Measurements from ENCODE around the gene TXNL4B.
"Not testable (repeated sequence)": the region's sequence is repeated elsewhere in the genome, so short reads cannot be mapped to it uniquely, and the experiment has no call there.

The TXNL4B gene

DNA sequence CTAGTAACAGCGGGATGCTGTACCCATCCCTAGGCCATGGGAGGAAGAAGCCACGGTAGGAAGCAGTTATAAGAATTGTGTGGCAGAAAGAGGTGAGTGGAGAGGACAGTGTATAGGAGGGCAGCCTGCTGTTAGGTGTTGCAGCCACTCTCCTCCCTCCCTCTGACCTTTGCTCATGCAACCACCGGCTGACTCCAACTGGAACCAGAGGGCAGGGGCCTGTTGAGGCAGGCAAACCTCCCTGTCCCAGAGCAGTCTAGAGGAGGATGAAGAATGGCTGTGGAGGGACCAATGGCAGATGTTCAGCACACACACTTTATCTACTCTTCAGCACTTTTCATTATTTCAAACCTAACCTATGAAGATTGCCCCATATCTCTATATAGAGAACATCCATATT is 2.2 kb downstream of the TXNL4B start:
- no peak for DNase-seq (ENCODE audit: insufficient read length, low spot score)
- TF ChIP-seq SPI1 (IDR thresholded peaks at IDR 0.05; ENCODE audit: low read depth, low read length), result no peak
- no peak for TF ChIP-seq POLR2AphosphoS5 (IDR thresholded peaks at IDR 0.05; ENCODE audit: low read depth, low read length)
- no peak for TF ChIP-seq TAF1 (IDR thresholded peaks at IDR 0.05; ENCODE audit: low read depth, low read length)
- no peak for TF ChIP-seq PAX5 (IDR thresholded peaks at IDR 0.05; ENCODE audit: insufficient read depth, low read length, severe bottlenecking)
- no peak for TF ChIP-seq POU2F2 (IDR thresholded peaks at IDR 0.05; ENCODE audit: low read depth, low read length)
- TF ChIP-seq POLR2A (IDR thresholded peaks at IDR 0.05; ENCODE audit: low read depth, low read length), result no peak
- no peak for FAIRE-seq

DNA sequence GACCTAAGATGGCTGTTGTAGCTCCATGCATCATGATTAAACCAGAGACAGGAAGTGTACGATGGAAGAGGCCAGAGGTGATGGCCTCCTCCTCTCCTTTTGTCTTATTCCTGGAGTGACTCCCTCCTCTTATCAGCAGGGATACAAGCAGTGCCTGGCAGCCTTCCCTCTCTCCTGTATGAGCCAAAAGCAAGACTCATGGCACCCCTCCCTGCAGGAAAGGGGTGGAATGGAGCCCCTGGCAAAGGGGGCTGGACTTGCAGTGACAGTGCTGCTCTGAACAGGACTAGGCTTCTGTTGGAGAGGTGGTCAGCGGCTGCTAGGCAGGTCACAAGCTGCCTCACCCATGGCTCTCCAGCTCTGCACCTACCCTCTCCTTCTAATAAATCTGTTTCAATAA is 8.4 kb downstream of the TXNL4B start:
- no peak for TF ChIP-seq SPI1 (IDR thresholded peaks at IDR 0.05; ENCODE audit: low read depth, low read length)

DNA sequence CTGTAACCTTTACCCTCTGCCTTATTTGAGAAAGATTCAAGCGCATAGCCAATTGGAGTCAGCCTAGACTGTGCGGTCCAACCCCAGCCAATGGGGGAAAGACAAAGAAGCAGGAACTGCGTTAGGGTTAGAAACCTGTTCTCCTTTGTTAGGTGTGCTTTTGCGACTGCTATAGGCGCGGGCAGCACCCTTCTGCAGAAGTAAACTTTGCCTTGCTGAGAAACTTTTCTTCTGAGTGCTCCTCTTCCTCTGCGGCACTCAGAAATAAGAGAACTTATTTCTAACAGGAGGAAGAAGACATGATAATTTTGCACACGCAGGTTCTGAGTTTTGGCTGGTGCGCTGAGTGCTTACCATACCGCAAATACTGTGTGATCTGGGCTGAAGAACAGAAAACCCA is 9.0 kb downstream of the TXNL4B start:
- no peak for FAIRE-seq
- no peak for DNase-seq (ENCODE audit: insufficient read length, low spot score)
- TF ChIP-seq POU2F2 (IDR thresholded peaks at IDR 0.05; ENCODE audit: low read depth, low read length) (no peak), TAF1 (IDR thresholded peaks at IDR 0.05; ENCODE audit: low read depth, low read length) (no peak), POLR2A (IDR thresholded peaks at IDR 0.05; ENCODE audit: low read depth, low read length) (no peak), POLR2AphosphoS5 (IDR thresholded peaks at IDR 0.05; ENCODE audit: low read depth, low read length) (no peak), PAX5 (IDR thresholded peaks at IDR 0.05; ENCODE audit: insufficient read depth, low read length, severe bottlenecking) (no peak), SPI1 (IDR thresholded peaks at IDR 0.05; ENCODE audit: low read depth, low read length) (no peak)

More for the DNA sequence above, 8.4 kb downstream of the TXNL4B start:
- no peak for DNase-seq (ENCODE audit: insufficient read length, low spot score)
- FAIRE-seq, result no peak

DNA sequence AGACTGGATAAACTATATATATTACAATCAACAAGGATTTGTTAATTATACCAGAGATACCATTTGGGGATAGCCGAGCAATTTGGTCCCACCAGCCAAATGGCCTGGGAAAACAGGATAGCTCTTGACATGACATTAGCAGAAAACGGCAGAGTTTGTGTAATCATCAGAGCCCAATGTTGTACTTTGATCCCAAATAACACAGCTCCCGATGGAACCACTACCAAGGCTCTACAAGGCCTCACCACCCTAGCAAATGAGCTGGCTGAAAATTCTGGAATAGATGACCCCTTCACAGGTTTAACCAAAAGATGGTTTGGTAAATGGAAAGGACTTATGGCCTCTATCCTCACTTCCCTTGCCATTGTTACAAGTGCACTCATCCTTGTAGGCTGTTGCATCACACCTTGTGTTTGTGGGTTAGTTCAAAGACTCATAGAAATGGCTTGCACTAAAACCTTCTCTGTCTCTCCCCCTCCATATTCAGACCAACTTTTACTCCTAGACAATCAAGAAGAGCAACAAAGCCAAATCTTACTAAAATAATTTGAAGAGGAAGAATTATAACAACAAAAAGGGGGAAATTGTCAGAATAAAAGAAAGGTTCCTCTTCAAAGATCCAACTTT is 9.5 kb downstream of the TXNL4B start:
- no peak for FAIRE-seq
- TF ChIP-seq POU2F2 (IDR thresholded peaks at IDR 0.05; ENCODE audit: low read depth, low read length), result no peak
- TF ChIP-seq POLR2AphosphoS5 (IDR thresholded peaks at IDR 0.05; ENCODE audit: low read depth, low read length), result no peak
- no peak for TF ChIP-seq PAX5 (IDR thresholded peaks at IDR 0.05; ENCODE audit: insufficient read depth, low read length, severe bottlenecking)
- TF ChIP-seq POLR2A (IDR thresholded peaks at IDR 0.05; ENCODE audit: low read depth, low read length), result no peak
- no peak for TF ChIP-seq SPI1 (IDR thresholded peaks at IDR 0.05; ENCODE audit: low read depth, low read length)
- TF ChIP-seq TAF1 (IDR thresholded peaks at IDR 0.05; ENCODE audit: low read depth, low read length), result no peak
- no peak for DNase-seq (ENCODE audit: insufficient read length, low spot score)

DNA sequence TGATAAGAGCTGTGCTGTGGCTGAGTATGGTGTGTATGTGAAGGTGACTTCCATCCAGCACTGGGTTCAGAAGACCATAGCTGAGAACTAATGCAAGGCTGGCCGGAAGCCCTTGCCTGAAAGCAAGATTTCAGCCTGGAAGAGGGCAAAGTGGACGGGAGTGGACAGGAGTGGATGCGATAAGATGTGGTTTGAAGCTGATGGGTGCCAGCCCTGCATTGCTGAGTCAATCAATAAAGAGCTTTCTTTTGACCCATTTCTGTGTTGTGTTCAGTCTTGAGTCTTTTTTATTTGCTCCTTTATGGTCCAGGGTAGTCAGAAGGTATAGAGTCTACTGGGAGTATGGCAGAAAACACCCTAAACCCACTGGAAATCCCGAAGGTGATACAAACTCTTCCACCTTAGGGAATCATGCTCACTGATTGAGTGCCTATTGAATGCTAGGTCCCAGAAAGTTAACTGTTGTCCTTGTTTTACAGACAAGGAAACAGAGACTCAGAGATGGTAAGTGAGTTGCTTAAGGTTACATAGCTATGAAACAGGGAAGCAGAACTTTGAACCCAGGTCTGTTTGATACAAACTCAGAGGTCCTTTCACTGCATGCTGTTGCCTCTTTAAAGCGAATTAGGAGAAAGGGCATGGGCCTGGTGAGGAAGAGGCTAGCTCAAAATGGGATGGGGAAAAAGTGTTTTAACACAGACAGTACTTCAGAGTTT is 16.3 kb downstream of the TXNL4B start:
- FAIRE-seq; DNase-seq (ENCODE audit: insufficient read length, low spot score): not testable (repeated sequence)

DNA sequence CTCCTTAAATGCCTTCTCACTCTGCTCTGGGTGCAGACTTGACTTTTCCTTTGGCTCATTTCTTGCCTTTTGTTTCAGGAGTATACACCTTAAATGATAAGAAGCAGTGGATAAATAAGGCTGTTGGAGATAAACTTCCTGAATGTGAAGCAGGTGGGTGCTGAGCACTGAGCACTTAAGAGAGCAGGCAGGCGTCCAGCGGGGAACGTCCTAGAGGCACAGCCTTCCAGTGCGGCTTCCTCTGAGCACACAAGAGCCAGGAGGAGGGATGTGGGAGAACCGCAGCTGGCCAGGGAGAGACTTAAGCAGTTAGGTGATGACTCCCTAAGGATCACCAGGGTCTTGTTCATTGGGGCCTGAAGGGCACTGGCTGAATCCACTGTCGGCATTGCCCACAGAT is 18.4 kb downstream of the TXNL4B start:
- not testable (repeated sequence) for FAIRE-seq; DNase-seq (ENCODE audit: insufficient read length, low spot score)

DNA sequence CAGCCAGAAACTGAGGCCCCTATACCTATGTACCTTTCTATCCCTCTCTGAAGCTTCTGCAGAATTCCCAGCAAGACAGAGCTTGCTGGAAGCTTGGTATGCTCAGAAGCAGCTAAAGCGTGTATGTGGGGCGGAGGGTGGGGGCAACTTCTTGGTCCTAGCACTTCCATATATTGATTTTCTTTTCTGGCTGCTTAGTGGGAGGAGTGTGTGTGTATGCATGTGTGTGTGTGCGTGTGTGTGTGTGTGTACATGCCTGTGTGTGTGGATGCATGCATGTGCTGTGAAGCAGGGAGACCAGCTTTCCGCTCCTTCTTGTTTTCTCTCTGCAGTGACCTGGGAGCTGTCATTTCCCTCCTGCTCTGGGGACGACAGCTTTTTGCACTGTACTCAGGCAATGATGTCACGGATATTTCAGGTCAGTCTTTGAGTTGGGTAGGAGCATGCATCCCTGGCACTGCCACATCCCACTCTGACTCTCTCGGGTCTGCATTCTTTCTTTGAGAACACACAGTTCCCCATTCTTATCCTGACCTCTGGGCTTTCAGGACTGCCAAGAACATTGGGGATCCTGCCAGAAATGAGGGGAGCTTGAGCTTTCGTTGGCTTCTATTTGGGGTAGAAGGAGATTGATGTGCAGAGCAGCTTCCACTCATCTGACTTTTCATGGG is 19.7 kb downstream of the TXNL4B start:
- TF ChIP-seq TAF1 (IDR thresholded peaks at IDR 0.05; ENCODE audit: low read depth, low read length) (no peak), PAX5 (IDR thresholded peaks at IDR 0.05; ENCODE audit: insufficient read depth, low read length, severe bottlenecking) (no peak), POLR2AphosphoS5 (IDR thresholded peaks at IDR 0.05; ENCODE audit: low read depth, low read length) (no peak), POU2F2 (IDR thresholded peaks at IDR 0.05; ENCODE audit: low read depth, low read length) (no peak), POLR2A (IDR thresholded peaks at IDR 0.05; ENCODE audit: low read depth, low read length) (no peak), SPI1 (IDR thresholded peaks at IDR 0.05; ENCODE audit: low read depth, low read length) (no peak)
- DNase-seq (ENCODE audit: insufficient read length, low spot score), result no peak
- no peak for FAIRE-seq

DNA sequence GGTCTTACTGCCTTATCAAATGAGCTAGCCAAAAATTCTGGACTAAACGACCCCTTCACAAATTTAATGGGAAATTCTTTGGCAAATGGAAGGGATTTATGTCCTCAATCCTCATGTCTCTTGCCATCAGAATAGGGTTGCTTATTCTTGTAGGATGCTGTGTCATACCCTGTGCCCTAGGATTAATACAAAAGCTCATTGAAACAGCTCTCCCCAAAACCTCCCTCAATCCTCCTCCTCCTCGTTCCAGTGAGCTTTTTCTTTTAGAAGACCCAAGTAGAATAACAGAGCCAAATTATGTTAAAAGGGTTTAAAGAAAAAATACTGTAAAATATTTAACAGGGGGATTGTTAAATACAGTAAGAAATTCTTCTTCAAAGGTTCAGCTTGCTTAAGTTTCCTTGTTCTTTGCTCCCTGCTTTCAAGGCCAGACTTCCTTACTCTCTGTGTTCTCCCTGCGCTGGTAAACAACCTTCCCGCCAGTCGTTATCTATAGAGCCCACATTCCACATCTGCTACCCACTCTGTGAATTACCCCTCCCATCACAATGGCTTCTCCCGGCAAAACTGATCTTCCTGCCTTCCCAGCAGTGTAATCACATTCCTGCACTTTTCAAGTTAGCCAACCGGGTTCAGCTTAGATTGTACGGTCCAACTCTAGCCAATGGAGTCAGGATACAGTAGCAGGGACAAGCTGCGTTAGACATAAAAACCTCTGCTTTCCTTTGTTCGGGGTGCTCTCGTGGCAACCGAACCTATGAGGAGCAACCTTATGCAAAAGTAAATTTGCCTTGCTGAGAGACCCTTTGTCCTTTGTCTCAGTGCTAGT is 20.7 kb downstream of the TXNL4B start:
- FAIRE-seq, result no peak

DNA sequence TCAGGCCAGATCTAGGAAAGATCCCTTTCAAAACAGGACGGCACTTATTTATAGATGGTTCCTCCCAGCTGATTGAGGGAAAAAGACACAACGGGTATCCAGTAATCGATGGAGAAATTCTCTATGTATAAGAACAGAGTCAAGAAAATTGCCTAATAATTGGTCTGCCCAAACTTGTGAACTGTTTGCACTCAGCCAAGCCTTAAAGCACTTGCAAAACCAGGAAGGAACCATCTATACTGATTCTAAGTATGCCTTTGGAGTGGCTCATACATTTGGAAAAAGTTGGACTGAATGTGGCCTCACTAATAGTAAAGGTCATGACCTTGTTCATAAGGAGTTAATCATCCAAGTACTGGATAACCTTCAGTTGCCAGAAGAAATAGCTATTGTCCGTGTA is 24.5 kb downstream of the TXNL4B start:
- FAIRE-seq, result no peak

More for the DNA sequence above, 20.7 kb downstream of the TXNL4B start:
- no peak for DNase-seq (ENCODE audit: insufficient read length, low spot score)
- TF ChIP-seq SPI1 (IDR thresholded peaks at IDR 0.05; ENCODE audit: low read depth, low read length) (no peak), POU2F2 (IDR thresholded peaks at IDR 0.05; ENCODE audit: low read depth, low read length) (no peak), TAF1 (IDR thresholded peaks at IDR 0.05; ENCODE audit: low read depth, low read length) (no peak)

DNA sequence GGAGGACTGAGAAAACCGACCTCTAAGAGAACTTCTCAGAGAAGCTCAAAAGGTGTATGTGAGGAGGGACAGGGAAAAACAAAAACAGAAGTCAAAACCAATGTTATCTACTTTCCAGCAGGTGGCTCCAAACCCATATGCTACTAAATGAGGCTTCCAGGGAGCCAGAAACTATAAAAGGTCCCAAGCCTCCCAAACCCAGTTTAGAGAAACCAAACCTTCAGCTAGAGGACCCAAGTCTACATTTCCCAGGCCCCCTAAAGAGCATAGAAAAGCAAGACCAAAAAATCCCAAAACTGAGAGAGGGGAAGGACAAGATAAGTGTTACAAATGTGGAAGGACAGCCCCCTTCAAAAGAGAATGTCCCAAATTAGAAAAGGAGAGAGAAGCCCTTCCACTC is 26.7 kb downstream of the TXNL4B start:
- DNase-seq (ENCODE audit: insufficient read length, low spot score) (no peak), FAIRE-seq (no peak)
- TF ChIP-seq POLR2AphosphoS5 (IDR thresholded peaks at IDR 0.05; ENCODE audit: low read depth, low read length) (no peak), POU2F2 (IDR thresholded peaks at IDR 0.05; ENCODE audit: low read depth, low read length) (no peak), TAF1 (IDR thresholded peaks at IDR 0.05; ENCODE audit: low read depth, low read length) (no peak), SPI1 (IDR thresholded peaks at IDR 0.05; ENCODE audit: low read depth, low read length) (no peak), POLR2A (IDR thresholded peaks at IDR 0.05; ENCODE audit: low read depth, low read length) (no peak)

More for the DNA sequence above, 24.5 kb downstream of the TXNL4B start:
- TF ChIP-seq POLR2AphosphoS5 (IDR thresholded peaks at IDR 0.05; ENCODE audit: low read depth, low read length) (no peak), TAF1 (IDR thresholded peaks at IDR 0.05; ENCODE audit: low read depth, low read length) (no peak), POLR2A (IDR thresholded peaks at IDR 0.05; ENCODE audit: low read depth, low read length) (no peak), POU2F2 (IDR thresholded peaks at IDR 0.05; ENCODE audit: low read depth, low read length) (no peak), PAX5 (IDR thresholded peaks at IDR 0.05; ENCODE audit: insufficient read depth, low read length, severe bottlenecking) (no peak), SPI1 (IDR thresholded peaks at IDR 0.05; ENCODE audit: low read depth, low read length) (no peak)
- no peak for DNase-seq (ENCODE audit: insufficient read length, low spot score)
